GDM1 (cell line): ENCODE results near the gene MTMR4.
A peak's percentile ranks its signal among the peaks of the same experiment; 100 is the strongest.
"Not testable (repeated sequence)": the region's sequence is repeated elsewhere in the genome, so short reads cannot be mapped to it uniquely, and the experiment has no call there.

Source experiments
- DNase-seq: peaks from one replicate; lab custom pipeline; 2025; lab: John Stamatoyannopoulos, UW

MTMR4 gene

DNA sequence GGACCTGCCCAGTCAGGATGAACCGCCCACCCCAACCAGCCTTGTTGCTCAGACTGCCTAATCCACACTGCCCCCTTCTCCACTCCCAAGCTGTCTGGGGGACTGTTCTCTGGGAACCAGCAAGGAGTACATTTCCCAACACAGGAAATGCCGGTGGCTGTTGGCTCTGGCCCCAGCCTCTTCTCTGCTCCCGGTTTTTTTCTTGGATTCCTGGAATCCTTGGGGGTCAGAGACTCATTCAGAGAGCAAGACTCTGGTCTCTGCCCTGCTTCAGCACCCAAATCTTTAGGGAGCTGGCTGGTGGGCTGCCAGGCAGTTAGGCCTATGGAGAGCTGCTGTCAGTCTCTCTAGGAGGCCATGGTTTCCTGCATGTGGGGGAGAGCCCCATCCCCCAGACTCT is 10.8 kb upstream of the MTMR4 start:
- DNase-seq = no peak

DNA sequence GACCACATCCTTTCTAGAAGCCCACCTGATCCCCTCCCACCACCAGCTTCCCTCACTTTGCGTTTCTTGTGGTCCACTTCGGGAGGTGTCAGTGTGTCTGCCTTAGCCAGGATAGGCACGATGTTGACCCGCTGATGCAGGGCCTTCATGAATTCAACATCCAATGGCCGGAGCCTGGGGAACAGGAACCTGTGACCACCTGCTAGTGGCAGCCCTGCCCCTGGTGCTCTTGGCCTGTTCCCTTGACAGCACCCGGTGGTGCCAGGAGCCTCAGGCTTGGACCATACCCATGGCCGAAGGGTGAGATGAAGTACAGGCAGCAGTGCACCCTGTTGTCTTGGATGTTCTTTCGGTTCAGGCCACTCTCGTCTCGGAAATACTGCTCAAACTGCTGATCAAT is 7.2 kb upstream of the MTMR4 start:
- no peak for DNase-seq

DNA sequence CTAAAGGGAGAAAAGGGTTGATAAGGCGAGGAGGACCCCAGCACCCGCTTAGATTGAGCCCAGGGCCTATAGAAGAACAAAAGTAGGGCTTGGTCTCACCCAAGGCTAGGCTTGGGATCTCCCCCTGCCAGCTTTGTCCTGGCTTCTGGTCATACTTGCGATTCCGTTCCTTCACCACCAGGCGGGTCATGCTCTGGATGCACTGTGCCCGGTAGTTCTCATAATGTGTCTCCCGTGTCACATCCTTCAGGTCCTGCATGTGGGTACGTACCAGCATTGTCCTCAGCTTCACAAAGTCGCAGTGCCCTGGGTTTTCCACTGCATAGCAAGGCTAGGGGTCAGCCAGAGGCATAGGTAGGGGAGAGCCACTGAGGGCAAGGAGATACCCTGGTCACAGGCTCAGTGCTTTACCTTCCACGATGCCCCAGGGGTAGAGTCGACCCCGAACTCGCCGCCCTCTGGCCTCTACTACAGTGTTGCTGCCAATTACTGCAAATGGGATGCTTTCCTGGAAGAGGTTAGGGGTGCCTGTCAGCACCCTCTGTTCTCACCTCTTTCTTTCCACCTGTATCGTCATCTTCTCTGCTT is 6.5 kb upstream of the MTMR4 start:
- DNase-seq = no peak

DNA sequence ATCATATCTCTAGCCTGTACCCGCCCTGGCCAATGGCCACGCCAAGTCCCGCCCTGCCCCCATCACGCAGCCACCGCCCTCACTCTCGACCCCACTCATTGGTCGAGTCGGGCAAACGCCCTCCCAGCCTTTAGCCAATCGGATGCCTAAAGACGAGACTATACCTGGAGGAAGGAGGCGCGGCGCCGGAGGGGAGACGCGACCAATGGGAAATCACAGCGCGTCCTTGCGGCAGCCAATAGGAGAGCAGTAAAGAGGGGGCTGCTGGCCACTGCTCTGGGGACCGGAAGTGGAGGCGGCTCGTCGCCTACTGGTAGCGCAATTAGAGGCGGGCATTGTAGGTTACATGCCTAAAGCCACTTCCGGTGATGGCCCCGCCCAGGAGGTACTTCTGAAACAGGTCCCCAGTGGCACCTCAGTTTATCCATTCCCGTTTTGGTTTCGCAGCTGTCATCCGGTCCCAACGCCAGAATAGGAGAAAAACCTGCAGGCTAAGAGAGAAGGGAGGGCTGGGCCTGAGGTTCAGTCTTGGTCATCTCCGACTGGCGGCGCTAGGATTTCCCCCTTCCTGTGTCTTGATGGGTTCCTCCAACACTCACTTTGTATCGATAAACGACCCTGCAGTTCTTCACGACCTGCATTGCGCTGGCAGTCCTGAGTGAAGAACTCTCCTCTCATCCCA is 3.6 kb upstream of the MTMR4 start:
- DNase-seq = peak; percentile 100

DNA sequence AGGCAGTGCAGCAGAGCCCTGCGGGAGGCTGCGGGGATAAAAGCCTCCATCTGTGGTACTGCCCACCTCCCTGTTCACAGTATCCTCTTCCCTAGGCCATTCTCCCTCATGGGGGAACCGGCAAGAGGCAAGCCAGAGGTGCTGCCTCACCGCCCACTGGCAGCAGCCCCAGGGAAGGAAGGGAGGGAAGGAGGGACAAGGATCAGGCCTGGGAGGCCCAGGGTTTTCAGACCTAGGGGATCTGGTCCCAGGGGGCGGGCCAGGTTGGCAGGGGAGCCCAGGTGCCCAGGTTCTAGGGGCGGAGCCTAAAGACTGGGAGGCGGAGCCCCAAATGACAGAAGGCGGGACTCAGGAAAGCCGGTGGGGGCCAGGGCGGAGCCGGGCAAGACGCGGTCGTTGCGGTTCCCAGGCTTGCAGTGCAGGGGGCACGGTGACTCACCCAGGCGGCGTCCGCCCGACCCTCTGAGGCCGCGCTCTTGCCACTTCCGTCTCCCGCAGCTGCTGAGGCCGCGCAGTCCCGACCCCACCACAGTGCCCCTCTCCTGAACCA is 3.0 kb upstream of the MTMR4 start:
- DNase-seq = no peak

DNA sequence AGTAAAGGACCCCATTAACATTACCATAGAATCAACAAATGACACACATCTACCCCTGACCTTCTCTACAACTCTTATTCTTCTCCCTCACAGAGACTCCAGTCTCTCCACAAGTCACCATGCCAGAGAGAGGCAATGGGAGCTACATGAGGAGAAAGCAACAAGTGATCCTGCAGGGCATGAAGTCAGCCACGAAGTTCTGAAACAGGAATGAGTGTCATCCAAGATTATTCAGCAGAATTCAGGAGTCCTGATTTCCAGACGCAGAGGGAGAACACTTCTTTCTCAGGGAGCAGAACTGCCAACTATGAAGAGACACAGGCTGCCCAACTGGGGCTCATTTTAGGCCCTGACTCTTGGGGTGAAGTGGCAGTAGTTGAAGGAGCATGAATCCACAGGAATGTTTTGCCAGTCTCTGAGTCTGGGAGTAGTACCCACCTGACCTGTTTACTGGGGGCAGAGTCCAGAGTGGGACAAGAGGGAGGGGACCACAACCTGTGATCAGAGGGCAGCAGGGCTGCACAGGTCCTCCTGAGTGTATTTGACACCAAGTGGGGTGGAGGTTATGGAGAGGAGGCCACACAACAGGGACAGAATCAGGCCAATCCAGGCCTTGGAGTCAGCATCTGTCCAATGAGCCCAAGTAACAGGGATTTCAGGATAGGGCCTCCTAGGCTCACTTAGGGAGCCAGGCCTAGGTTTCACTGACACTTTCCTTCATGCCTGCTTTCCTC is 2.4 kb upstream of the MTMR4 start:
- no peak for DNase-seq

DNA sequence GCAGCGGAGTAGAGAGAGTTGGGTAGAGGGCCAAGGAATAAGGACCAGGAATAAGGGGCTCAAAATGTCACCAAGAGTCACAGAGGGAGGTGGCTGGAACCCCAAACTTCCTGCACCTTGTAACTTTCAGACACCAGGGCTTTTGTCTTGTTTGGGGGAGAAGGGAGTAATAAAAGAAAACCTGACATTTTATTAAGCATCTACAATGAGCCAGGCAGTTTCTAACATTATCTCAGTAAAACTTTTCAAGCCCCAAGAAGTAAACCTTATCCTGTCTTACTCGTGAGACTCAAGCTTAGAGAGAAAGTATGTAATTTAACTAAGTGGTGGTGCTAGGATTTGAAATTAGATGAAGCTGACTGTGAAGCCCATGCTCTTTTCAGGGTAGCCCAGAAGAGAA is 848 bp upstream of the MTMR4 start:
- DNase-seq = no peak

DNA sequence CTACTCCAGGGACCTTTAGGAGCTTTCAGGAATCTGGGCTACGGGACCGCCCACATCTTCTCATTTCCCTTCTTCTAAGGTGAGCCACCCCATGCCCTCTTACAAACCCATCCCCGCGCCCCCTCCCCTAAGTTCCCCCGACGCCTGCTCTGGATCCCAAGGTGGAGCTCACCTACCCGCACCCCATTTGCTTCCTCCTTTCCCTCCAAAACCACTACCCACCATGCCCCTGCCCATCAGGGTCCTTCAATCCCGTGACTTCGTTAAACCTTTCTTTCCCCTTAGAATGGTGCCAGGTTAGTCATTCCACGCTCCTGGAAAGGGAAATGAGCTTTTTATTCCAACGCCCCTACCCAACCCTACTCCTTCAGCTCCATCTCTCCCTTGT is 326 bp upstream of the MTMR4 start:
- no peak for DNase-seq

DNA sequence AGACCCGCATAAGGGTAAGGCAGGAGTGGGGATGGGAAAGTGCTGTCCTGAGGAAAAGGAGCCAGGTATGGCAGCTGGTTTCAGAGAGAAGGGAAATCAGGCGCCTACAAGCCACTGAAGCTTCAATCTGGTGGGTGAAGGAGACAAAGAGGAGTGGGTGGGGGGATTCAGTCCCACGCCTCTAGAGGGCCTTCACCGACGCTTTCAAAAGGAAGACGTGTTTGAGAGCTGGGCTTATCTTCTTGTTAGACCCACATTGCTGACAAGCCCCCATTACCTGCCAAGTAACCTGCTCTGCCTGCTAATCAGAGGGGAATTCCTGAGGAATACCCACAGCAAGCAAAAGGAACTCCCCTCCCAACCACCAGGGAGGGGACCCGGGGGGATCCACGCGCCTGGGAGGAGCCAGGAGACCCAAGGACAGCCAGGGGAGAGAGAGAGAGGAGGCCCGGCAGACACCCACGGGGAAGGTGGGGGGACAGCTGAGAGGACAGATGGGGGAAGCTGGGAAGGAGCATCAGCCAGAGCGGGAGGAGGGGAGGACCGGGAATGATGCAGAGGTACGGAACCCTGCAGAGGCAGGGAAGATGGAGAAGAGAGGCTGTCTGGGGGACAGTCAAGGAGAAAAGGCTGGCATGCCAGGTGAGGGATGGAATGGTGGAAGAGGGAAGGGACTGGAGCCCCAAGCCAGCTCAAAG is 1.0 kb downstream of the MTMR4 start:
- no peak for DNase-seq

DNA sequence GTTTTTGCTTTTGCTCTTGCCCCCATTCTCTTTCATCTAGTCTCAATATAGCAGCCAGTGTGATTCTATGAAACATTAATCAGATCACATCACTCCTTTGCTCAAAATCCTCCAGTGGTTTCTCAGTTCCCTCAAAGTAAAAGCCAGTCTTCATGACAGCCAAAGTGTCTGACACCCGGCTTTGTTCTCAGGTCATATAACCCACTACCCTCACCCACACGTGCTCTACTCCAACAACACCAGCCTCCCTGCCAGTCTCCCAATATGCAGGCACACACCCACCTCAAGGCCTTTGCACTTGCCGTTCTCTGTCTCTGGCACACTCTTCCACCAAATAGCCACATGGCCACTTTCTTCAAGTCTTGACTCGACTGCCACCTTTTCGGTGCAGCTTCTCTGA is 4.4 kb downstream of the MTMR4 start:
- DNase-seq = no peak

DNA sequence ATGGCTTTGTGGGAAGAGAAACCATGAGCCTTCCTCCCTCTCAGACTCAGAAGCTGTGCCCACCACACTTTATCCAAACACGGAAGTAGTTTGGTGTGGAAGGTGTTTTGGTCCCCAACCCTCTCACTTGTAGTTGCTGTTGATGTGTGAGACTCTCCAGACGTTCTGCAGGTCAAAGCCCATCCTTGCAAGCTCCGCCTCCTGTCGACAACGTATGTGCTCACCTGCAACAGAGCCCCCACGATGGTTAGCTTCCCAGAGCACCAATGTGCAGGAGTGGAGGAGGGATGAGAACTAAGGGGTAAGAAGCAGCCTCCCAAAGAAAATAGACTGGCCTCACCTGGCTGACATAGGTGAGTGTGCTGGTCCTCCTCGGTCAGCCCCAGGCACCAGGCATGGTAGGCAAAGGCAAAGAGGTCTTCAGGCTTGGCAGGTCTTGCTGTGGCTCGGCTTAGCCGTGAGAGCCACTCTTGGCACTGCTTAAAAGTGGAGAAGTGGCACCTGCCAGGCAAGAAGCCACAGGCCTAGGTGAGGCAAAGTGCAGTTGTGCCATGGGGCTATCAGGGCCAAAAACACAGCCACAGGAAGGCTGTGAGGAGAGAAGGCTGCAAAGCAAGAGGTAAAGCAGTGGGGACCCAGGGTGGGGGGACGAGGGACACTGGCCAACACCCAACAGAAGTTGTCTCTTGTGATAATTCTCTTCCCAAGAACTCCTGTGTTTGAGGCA is 5.9 kb downstream of the MTMR4 start:
- DNase-seq = no peak

DNA sequence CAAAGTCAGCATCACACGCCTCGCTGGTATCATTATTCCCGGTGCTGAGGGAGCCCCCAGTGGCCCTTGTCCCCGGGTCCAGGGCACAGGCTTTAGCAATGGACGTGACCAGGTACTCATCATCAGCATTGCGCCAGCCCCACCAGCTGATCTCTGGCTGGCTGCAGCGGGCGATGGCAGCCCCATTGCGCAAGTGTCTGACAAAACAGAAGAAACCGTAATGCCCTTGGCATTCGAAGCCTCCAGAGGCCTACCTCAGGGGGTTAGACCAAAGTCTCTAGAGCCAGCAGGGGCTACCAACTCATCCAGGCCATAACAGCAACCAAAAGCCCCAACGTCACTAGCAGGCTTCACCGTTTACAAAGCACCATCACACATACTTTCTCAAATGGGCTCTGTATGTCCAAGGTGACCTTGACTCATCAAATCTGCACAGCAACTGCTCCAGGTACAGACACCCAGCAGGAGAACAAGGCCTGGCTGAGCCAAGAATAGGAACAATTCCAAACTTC is 7.3 kb downstream of the MTMR4 start:
- DNase-seq = no peak

DNA sequence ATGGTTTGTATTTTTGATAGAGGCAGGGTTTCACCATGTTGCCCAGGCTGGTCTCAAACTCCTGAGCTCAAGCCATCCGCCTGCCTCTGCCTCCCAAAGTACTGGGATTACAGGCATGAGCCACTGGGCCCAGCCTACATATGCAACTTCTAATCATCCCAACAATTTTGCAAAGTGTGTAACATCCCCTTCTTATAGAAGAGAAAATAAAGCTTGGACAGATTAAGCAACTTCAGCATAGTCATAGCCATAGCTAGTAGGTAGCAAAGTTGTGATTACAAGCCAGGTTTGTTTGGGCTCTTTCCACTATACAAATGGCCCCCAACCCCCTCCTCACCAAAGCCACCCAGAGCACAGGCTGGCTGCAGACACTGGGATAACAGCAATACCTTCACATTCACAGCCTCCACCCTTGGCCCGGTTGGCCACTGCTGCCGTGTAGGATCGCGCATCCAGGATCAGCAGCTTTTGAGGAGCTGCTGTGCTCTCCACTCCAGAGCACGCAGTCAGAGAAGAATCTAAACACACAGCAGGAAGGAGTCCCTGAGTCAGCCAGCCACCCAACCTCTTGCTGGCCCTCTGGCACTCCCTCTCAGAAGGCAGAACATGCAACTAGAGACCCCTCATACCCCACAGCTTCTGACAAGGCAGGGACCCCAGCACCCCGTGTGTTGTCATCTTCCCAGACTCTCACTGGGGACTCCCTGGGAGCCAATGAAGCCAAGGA is 7.9 kb downstream of the MTMR4 start:
- DNase-seq = no peak

DNA sequence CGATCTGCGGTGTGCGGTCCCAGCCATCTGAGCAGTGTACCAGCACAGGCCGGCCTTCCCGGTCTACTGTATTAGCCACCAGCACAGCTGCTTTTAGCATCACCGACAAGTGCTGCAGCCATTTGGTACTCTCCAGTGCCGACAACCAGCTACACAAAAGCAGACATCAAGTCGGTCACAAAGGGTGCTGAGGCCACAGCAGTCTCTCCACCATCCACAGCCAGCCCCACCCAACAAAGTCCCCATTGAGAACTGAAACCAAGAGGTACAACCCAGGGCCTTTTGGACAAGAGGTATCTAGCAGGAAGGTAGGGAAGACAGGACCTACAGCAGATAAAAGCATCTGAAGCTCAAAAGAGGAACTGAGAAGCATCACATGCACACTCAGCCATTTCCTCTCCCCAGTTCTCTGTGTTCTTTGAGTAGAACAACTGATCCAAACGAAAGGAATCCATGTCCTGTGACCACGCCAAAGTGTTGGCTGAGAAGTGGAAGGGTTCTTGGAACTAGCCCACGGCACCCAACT is 9.5 kb downstream of the MTMR4 start:
- peak; percentile 48 for DNase-seq

DNA sequence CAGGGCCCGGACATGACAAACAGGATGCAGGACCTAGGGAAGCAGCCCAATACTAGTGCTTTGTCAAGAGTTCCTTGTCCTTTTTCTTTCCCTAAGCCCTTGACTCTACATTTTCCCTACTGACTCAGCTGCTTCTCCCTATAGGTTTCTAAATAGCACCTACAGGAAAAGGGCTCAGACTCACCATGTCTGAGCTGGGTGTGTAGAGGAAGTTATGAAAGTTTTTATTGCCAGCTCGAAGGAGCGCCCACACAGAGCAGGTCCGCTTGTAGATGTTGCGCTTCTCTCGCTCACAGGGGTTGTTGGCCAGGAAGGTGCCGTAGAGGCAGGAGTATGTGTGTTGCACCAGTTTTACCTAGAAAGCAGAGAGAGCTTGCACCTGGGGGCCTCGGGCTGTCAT is 10.6 kb downstream of the MTMR4 start:
- no peak for DNase-seq

DNA sequence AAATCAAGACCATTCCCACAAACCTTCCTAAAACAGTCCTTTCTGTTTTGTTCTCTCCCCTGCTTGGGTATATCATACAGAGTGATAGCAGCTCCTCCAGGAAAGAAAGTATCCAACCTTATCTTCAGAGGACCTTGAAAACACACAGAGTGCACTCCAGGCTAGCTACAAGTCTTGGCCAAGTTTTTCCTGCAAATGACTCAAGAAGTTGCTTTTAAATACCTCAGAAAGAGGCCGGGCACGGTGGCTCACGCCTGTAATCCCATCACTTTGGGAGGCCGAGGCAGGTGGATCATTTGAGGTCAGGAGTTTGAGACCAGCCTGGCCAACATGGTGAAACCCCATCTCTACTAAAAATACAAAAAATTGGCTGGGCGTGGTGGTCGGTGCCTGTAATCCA is 11.3 kb downstream of the MTMR4 start:
- DNase-seq = not testable (repeated sequence)

DNA sequence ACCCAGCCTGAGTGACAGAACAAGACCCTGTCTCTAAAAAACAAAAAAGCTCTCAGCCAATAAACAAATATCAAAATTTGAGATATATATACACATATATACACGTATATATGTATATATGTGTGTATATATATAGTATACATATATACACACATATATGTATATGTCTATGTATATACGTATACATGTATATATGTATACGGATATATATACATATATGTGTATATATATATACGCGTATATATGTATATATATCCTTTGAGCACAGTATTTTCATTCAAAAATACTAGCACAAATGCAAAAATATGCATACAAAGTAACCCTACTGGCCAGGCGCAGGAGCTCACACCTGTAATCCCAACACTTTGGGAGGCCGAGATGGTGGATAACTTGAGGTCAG is 13.0 kb downstream of the MTMR4 start:
- no peak for DNase-seq

DNA sequence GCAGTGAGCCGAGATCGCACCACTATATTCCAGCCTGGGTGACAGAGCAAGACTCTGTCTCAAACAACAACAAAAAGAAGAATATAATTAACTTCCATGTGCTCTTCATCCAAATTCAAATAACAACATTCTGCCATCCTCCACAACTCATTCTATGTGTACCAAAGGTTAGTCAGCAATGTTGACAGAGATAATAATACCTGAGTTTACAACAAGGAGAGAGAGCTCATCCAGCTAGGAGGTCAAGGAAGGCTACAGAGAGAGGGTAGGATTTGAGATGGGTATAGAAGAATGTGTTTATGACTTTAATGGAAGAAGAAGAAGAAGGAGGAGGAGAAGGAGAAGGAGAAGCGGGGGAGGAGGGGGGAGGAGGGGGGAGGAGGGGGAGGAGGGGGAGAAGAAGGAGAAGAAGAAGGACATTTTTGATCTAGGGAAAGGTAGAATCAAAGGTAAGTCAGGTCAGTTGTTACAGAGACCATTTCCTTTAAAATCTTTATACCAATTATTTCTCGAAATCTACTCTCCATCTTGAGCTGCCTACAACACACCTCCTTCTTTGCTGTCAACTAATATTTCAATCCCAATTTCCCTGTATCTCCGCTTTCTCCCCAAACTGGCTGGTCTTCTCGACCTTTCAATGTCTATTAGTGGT is 16.1 kb downstream of the MTMR4 start:
- no peak for DNase-seq

DNA sequence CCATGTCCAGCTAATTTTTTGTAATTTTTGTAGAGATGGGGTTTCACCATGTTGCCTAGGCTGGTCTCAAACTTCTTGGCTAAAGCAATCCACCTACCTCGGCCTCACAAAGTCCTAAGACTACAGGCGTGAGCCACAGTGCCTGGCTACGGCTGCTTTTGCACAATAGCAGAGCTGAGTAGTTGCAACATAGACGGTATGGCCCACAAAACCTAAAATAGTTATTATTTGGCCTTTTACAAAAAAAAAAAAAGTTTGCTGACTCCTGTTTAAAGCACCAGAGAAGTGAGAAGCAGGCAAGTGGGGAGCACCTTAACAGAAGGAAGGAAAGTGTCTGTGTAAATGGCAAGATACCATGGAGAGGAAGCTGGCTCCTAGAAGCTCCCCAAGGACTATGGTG is 20.9 kb downstream of the MTMR4 start:
- DNase-seq = no peak
